A549 (cell line): Measurements from ENCODE around the gene MALAT1.

Experiments
- HOXA7 ChIP-seq: fragments of 250-450 bp; sonication (Bioruptor Pico); IDR thresholded peaks from 2 replicates; pipeline ENCODE4 v1.5.0; 2020; ENCODE audit warnings: mild to moderate bottlenecking, moderate library complexity
- TF ChIP-seq, protein P1 (sequence below): fragments of 150-350 bp; IDR thresholded peaks from 2 replicates; pipeline ENCODE4 v1.6.1; 2014; ENCODE audit warnings: low read depth, mild to moderate bottlenecking, low read length

- TF ChIP-seq, protein P1, sequence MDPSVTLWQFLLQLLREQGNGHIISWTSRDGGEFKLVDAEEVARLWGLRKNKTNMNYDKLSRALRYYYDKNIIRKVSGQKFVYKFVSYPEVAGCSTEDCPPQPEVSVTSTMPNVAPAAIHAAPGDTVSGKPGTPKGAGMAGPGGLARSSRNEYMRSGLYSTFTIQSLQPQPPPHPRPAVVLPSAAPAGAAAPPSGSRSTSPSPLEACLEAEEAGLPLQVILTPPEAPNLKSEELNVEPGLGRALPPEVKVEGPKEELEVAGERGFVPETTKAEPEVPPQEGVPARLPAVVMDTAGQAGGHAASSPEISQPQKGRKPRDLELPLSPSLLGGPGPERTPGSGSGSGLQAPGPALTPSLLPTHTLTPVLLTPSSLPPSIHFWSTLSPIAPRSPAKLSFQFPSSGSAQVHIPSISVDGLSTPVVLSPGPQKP: no peak
- no peak for TF ChIP-seq HOXA7 (CRISPR knock-in tag)
Measured at GRCh38 chr11:65552388-65552951, 53.6 kb downstream of the MALAT1 start.
